IPS-15b (cell line): Measurements from ENCODE around the gene PLEKHG7.
"Not testable (repeated sequence)": the region's sequence is repeated elsewhere in the genome, so short reads cannot be mapped to it uniquely, and the experiment has no call there.

Experiments
- H3K27me3 ChIP-seq: one replicate; pipeline ENCODE4 v1.6.1; 2013; ENCODE audit warnings: low read length; ENCODE audit not compliant: control insufficient read depth, insufficient read depth
- H3K36me3 ChIP-seq: one replicate; pipeline ENCODE4 v1.6.1; 2013; ENCODE audit warnings: low read length; ENCODE audit not compliant: control insufficient read depth, insufficient read depth
- H3K4me1 ChIP-seq: one replicate; pipeline ENCODE4 v1.6.1; 2013; ENCODE audit warnings: mild to moderate bottlenecking, low read length; ENCODE audit not compliant: control insufficient read depth, insufficient read depth
- H3K4me3 ChIP-seq: one replicate; pipeline ENCODE4 v1.5.1; 2013; ENCODE audit warnings: low read depth, low read length
- H3K9ac ChIP-seq: one replicate; pipeline ENCODE4 v1.6.1; 2013; ENCODE audit warnings: low read depth, mild to moderate bottlenecking, low read length
- H3K9me3 ChIP-seq: one replicate; pipeline ENCODE4 v1.6.1; 2013; ENCODE audit warnings: mild to moderate bottlenecking, low read length; ENCODE audit not compliant: control insufficient read depth, insufficient read depth

PLEKHG7 gene, protein sequence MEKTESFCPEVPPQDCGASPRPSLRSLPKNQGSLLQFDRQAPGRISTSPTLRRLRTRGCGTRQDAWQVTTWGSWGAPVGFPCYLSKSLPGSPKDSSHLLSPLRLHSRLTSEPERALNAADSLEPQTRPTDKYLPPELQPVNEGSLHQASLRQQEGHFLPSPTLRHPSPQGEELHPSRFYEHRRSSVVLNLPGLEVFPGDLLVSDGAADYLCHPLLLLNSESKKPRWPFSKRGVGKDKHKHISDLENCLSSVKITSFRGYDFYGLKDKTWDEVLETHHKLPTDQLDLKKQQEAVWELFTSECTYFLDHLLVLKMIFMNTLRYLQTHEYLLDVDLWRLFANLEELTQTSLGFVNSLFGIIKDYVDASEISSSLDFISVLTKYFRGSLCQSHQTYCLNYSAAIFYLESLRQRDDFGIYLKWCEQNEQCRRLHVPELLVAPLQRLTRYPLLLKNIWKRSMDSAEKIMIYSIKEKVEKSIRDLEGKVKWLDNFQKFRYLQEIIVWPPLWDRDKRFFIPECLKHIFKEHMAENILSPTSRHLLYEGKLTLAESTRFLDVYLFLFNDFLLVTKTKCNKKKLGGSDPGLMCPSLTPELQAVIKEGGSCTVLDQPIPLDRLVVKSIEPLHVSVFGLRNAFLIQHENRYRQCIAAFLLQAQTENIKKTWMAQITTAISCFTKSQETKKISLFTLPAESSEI

DNA sequence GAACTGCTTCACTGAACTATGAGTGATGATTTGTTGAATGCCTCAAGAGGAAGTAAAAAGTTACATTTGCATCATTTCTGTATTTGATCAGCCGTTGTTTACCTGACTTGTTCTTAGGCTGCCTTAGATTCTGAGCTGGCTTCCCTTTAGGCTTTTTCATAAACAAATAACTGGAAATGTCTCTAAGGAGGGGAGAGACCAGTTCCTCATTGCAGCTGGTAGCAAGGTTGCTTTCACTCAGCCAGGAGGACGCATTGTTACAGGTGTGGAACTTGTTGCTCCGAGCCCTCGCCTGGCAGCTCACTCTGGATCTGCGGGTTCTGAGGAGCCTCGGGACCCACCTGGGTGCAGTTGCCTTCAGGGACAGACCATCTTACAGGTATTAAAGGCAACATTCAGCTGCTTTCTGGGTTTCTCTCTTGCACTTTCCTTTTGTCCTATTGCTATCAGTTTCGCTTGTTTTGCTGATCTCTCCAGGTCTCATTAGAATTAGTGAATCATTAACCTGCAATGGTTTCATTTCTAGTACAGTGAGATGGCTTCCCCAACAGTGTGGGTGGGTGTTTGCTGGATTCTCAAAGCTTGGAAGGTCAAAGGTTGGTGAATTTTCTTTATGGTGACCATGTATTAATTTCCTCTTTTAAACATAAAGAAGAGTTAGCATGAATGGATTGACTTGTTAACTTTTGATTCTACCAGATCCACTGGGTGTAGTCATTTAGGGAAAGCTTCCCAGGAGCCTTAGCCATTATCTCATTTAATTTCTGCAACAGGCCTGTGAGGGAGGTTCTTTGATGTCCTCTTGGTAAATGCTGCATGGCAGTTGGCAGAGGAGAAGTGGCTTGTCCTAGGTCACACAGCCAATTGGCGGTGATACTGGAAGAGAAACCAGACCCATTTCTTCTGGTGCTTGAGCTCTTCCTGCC is at the start of gene PLEKHG7:
PLEKHG7 (plus strand) TSS at position 236 of the 926 bp plus-strand sequence. CDS start 3,643 bp downstream, outside the sequence.
- H3K4me3 ChIP-seq = no peak within 1 kb of the TSS
- H3K36me3 ChIP-seq = no peaks in the 10 kb centered on the region
- H3K9ac ChIP-seq = no peak within 1 kb of the TSS
- H3K9me3 ChIP-seq = no peaks in the 10 kb centered on the region
- H3K4me1 ChIP-seq = no peaks in the 10 kb centered on the region
- H3K27me3 ChIP-seq = no peaks in the 10 kb centered on the region

DNA sequence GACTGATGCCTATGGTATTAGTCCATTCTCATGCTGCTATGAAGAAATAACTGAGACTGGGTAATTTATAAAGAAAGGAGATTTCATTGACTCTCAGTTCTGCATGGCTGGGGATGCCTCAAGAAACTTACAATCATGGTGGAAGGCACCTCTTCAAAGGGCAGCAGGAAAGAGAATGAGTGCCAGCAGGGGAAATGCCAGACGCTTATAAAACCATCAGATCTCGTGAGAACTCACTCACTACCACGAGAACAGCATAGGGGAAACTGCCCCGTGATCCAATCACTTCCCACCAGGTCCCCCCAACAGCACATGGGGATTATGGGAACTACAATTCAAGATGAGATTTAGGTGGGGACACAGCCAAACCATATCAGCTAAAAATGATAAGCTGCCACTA is 48.5 kb upstream of the PLEKHG7 start:
- H3K9ac ChIP-seq, H3K36me3 ChIP-seq, H3K4me1 ChIP-seq, H3K27me3 ChIP-seq, H3K9me3 ChIP-seq, H3K4me3 ChIP-seq: not testable (repeated sequence)

DNA sequence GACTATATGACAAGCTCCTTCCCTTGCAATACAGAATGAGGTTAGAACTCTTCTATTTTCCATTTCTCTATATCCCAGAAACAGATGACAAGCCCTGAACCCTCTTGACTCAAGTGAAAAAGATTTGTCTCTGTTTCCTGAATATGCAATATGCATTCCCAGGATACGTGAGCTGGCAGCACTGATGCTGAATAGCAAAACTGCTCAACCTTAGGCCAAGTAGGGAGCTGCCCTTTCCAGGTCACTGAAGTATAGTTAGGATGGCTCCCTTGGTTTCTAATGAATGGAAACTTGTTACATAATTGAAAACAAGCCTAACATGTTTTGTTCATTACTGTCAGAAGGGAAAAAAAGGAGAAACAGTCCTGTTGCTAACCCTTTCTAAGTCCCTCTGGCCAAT is 47.9 kb upstream of the PLEKHG7 start:
- Histone ChIP-seq H3K36me3 (no peaks in the 10 kb centered on the region), H3K4me1 (no peaks in the 10 kb centered on the region), H3K9me3 (no peaks in the 10 kb centered on the region), H3K27me3 (no peaks in the 10 kb centered on the region), H3K4me3 (no peak overlapping the region), H3K9ac (no peak overlapping the region)

DNA sequence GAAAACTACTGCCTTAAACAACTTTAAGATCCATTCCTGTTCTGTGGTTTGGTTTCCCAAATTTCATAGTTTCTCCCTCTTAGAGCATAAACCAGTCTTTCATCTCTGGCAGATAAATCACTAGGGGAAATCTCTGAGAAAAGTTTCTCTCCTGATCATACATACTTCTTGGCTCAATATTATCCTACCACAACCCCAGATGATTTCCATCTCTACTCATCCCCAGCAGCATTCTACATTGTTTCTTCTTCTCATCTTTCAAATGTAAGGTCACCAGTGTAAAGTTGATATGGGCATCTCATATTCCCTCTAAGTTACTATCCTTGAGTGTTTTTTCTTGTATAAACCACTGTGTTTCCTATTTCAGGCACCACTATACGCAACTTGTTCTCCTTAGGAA is 45.9 kb upstream of the PLEKHG7 start:
- Histone ChIP-seq H3K4me1 (no peaks in the 10 kb centered on the region), H3K4me3 (no peak overlapping the region), H3K27me3 (no peaks in the 10 kb centered on the region), H3K36me3 (no peaks in the 10 kb centered on the region), H3K9ac (no peak overlapping the region), H3K9me3 (no peaks in the 10 kb centered on the region)

DNA sequence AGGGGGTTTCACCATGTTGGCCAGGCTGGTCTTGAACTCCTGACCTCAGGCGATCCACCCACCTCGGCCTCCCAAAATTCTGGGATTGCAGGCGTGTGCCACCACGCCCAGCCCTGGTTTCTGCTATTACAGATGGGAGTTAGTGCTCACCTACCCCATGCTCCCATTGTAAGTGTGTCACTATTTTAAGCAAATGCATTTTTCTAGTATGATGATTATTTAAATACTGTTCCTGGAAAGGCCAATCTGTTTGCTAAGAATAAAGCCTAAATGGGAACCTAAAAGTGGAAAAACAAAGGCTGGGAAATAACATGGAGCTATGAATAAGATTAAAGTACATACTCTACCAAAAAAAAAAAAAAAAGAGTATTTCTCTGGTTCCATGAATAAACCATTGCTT is 45.0 kb upstream of the PLEKHG7 start:
- H3K9me3 ChIP-seq = no peaks in the 10 kb centered on the region
- H3K4me1 ChIP-seq = no peaks in the 10 kb centered on the region
- no peaks in the 10 kb centered on the region for H3K36me3 ChIP-seq
- H3K4me3 ChIP-seq = no peak overlapping the region
- no peaks in the 10 kb centered on the region for H3K27me3 ChIP-seq
- H3K9ac ChIP-seq = no peak overlapping the region

DNA sequence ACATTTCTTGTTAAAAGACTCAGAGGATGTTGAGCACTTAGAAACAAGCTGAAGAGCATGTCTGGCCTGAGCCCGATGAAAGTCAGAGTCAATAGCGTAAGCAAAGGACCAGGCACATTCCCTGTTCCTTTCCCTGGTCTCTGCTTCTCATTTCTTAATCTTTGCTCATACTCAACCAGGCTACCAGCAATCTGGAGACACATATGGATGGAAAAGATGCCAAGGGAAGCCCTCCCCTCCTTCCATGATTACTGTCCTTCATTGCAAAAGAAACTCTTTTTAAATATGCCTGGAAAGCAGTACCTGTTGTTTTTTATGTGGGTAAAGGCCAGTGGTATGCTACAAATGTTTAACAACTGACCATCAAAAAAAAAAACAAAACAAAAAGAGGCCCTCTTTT is 44.2 kb upstream of the PLEKHG7 start:
- Histone ChIP-seq H3K4me1 (no peaks in the 10 kb centered on the region), H3K27me3 (no peaks in the 10 kb centered on the region), H3K9me3 (no peaks in the 10 kb centered on the region), H3K4me3 (no peak overlapping the region), H3K9ac (no peak overlapping the region), H3K36me3 (no peaks in the 10 kb centered on the region)

DNA sequence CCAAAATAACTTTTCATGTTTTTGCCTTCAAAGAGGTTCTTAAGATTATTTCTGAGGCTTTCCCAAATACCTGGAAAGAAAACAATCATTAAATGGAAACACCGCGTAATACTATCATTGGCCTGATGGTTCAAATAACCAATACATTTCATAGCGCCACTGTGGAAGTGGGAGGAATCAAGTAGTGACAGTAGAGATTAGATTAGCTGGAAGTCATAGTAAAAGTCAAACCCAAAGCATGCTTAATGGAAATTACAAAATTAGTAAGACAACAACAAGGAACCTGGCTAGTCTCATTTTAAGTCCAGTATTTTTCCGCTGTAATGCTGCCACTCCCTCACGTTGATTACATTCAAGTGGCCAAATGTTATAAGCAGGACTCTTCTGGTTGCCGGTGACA is 41.5 kb upstream of the PLEKHG7 start:
- Histone ChIP-seq H3K27me3 (no peaks in the 10 kb centered on the region), H3K4me1 (no peaks in the 10 kb centered on the region), H3K4me3 (no peak overlapping the region), H3K36me3 (no peaks in the 10 kb centered on the region), H3K9ac (no peak overlapping the region), H3K9me3 (no peaks in the 10 kb centered on the region)

DNA sequence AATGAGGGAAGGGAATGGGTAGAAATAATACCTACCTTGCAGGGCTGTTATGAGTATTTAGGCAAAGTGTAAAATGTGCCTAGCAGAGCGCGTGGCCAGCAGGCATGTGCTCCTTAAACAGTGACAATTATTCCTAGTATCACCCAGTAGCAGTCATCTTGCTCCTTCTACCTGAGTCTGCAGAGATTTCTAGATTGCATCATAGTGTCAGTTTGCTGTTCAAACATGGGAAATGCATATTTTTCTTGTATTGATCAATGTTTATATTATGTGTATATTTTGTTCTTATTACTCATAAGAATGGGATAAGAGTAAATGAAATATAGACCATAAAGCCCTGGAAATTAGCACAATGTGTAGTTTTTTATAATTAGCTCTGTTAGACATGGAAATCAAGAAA is 37.3 kb upstream of the PLEKHG7 start:
- no peaks in the 10 kb centered on the region for H3K36me3 ChIP-seq
- H3K4me1 ChIP-seq = no peaks in the 10 kb centered on the region
- no peaks in the 10 kb centered on the region for H3K27me3 ChIP-seq
- no peak overlapping the region for H3K9ac ChIP-seq
- no peak overlapping the region for H3K4me3 ChIP-seq
- H3K9me3 ChIP-seq = no peaks in the 10 kb centered on the region

DNA sequence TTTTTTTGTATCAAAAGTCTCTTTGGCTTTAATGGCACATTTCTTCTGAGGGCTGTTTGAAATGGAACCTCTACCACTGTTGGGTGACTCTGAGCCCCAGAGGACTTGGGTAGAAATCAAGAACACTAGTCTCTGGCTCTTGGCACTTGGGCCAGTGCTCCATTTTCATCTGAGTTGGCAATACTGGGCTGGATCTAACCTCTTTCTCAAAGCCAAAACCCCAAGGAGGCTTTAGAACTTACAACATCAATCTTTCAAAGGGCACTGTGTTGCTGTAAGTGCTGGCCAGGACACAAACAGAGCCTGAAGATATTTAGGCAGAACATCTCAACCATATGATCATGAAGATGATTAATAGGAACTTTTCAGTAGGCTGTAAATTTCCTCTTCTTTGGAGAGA is 34.0 kb upstream of the PLEKHG7 start:
- Histone ChIP-seq H3K36me3 (no peaks in the 10 kb centered on the region), H3K4me3 (no peak overlapping the region), H3K27me3 (no peaks in the 10 kb centered on the region), H3K4me1 (no peaks in the 10 kb centered on the region), H3K9me3 (no peaks in the 10 kb centered on the region), H3K9ac (no peak overlapping the region)

DNA sequence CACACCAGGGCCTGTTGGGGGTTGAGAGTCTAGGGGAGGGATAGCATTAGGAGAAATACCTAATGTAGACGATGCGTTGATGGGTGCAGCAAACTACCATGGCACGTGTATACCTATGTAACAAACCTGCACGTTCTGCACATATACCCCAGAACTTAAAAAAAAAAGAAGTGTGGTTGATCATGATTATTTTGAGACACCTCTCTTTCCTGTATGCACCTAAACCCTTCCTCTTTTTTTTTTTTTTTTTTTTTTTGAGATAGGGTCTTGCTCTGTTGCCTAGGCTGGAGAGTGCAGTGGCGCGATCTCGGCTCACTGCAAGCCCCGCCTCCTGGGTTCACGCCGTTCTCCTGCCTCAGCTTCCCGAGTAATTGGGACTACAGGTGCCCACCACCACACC is 31.3 kb upstream of the PLEKHG7 start:
- H3K9ac ChIP-seq, H3K27me3 ChIP-seq, H3K4me3 ChIP-seq: not testable (repeated sequence)

DNA sequence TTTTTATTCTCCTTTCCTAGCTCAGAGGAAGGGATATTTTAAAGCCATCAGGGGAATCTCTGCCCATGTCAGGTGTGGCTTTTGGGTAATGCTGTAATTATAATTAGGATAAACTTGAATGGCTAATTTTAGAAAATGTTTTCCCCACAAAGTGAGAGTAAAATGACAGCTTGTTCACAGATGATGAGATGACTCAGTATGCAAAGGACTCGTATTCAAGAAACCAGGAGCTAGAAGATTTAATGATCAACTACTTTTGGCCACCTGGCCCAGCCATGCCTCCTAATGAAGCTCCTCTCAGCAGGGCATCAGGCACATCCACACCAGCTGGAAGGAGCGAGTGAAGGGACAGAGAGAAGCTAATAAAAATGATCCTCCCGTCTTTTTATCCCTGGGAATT is 29.0 kb upstream of the PLEKHG7 start:
- no peaks in the 10 kb centered on the region for H3K36me3 ChIP-seq
- H3K9me3 ChIP-seq = no peaks in the 10 kb centered on the region
- H3K27me3 ChIP-seq = no peaks in the 10 kb centered on the region
- no peak overlapping the region for H3K4me3 ChIP-seq
- no peaks in the 10 kb centered on the region for H3K4me1 ChIP-seq
- no peak overlapping the region for H3K9ac ChIP-seq

More for the DNA sequence above, 31.3 kb upstream of the PLEKHG7 start:
- H3K36me3 ChIP-seq, H3K9me3 ChIP-seq, H3K4me1 ChIP-seq: not testable (repeated sequence)
